ENCODE measurements around the gene PGA5. TPM values are rescaled to one million over a fixed set of nuclear protein-coding genes. Genes with fewer than 3 reads are reported as not detected.

The PGA5 gene
- total and polyA plus RNA-seq, 4 experiments from 2014 or later = not detected

GRCh38 chr11:61278001-61278470 is 37.1 kb downstream of the PGA5 start:
- Mint-ChIP-seq H3K4me1 (no peaks in the 10 kb centered on the region), H3K4me3 (no peak overlapping the region), H3K27ac (peak overlapping the region in 1 of 7 donors; percentile 22), H3K9me3 (peaks cover 0 to 2% (median 0%) of the 10 kb centered on the region in 8 donors), H3K27me3 (peaks cover 2 to 9% of the 10 kb centered on the region in 2 donors), H3K36me3 (no peaks in the 10 kb centered on the region)
- H3K27me3 ChIP-seq (ENCODE audit: insufficient read depth, low read length) = no peaks in the 10 kb centered on the region
- H3K4me3 ChIP-seq (ENCODE audit: low read length in 2 of 2) = no peak overlapping the region
- ChIA-PET CTCF (ENCODE audit: partially characterized antibody) (interaction anchor here (0.7 kb wide), 1 partner anchor 24 kb away, joined by 5 read pairs; no protein-coding TSS in a partner anchor), POLR2A (ENCODE audit: partially characterized antibody) (no interaction called here)
- no peaks in the 10 kb centered on the region for H3K9me3 ChIP-seq (ENCODE audit: control insufficient read depth in 1 of 2, low read length in 2 of 2)
- H3K4me1 ChIP-seq (ENCODE audit: insufficient read depth, low read length) = no peaks in the 10 kb centered on the region
- H3K36me3 ChIP-seq (ENCODE audit: insufficient read depth, low read length) = no peaks in the 10 kb centered on the region
- H3K27ac ChIP-seq (ENCODE audit: low read depth, low read length) = no peak overlapping the region
- intact Hi-C loops (cut with micrococcal nuclease) = no loop called here
- no peak for DNase-seq

GRCh38 chr11:61279934-61280659 is 39.1 kb downstream of the PGA5 start:
- Mint-ChIP-seq H3K9me3 (peaks cover 0 to 3% (median 0%) of the 10 kb centered on the region in 8 donors), H3K36me3 (no peaks in the 10 kb centered on the region), H3K27me3 (peaks cover 2 to 7% of the 10 kb centered on the region in 2 donors), H3K27ac (no peak overlapping the region), H3K4me3 (no peak overlapping the region), H3K4me1 (no peaks in the 10 kb centered on the region)
- Histone ChIP-seq H3K9me3 (ENCODE audit: control insufficient read depth in 1 of 2, low read length in 2 of 2) (no peaks in the 10 kb centered on the region), H3K27ac (ENCODE audit: low read depth, low read length) (no peak overlapping the region), H3K4me3 (ENCODE audit: low read length in 2 of 2) (no peak overlapping the region), H3K4me1 (ENCODE audit: insufficient read depth, low read length) (no peaks in the 10 kb centered on the region), H3K27me3 (ENCODE audit: insufficient read depth, low read length) (no peaks in the 10 kb centered on the region), H3K36me3 (ENCODE audit: insufficient read depth, low read length) (no peaks in the 10 kb centered on the region)
- ChIA-PET POLR2A (ENCODE audit: partially characterized antibody) (no interaction called here), CTCF (ENCODE audit: partially characterized antibody) (no interaction called here)
- no peak for DNase-seq
- intact Hi-C loops (cut with micrococcal nuclease) = no loop called here

- H3K4me3 ChIP-seq (ENCODE audit: low read length in 2 of 2) = no peak overlapping the region
- H3K4me1 ChIP-seq (ENCODE audit: insufficient read depth, low read length) = no peaks in the 10 kb centered on the region
- H3K27ac Mint-ChIP-seq = no peak overlapping the region
- ChIA-PET CTCF (ENCODE audit: partially characterized antibody) (no interaction called here), POLR2A (ENCODE audit: partially characterized antibody) (no interaction called here)
- H3K27me3 Mint-ChIP-seq = peaks cover 2 to 5% of the 10 kb centered on the region in 2 donors
- no peaks in the 10 kb centered on the region for H3K4me1 Mint-ChIP-seq
- H3K9me3 Mint-ChIP-seq = peaks cover 0 to 3% (median 0%) of the 10 kb centered on the region in 8 donors
- no peak for DNase-seq
- H3K4me3 Mint-ChIP-seq = no peak overlapping the region
- no peak overlapping the region for H3K27ac ChIP-seq (ENCODE audit: low read depth, low read length)
- no peaks in the 10 kb centered on the region for H3K9me3 ChIP-seq (ENCODE audit: control insufficient read depth in 1 of 2, low read length in 2 of 2)
- H3K27me3 ChIP-seq (ENCODE audit: insufficient read depth, low read length) = no peaks in the 10 kb centered on the region
- intact Hi-C loops (cut with micrococcal nuclease) = no loop called here
- H3K36me3 Mint-ChIP-seq = no peaks in the 10 kb centered on the region
- no peaks in the 10 kb centered on the region for H3K36me3 ChIP-seq (ENCODE audit: insufficient read depth, low read length)
These were observed 40.1 kb downstream of the PGA5 start for GRCh38 chr11:61280883-61281580.

DNA sequence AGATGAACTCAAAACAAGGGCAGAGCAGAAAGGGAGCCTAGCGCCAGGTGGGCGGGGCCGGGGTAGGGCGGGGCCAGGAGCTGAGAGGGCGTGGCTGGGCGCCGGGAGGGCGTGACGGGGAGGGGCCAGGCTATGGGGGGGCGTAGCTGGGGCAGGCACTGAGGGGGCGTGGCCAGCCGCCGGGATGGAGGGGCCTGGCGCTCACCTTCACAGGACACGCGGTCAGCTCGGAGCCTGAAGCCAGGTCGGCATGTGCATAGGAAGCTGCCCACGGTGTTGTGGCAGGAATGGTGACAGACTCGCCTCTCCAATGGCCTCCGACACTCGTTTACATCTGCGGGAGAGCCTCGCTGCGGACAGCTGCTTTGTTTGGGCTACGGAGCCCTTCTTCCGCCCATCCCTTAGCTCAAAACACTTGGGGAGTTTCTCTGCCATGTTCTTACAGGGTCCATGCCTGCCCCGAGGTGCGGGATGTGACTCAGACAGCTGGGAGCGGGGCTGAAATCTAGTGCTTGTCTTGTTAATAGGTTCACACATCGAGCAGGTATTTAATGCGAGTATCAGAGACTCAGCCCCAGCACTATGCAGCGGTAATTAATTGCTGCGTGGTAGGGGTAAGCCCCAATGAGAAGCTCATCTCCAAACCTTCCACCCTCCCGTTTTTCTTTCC is 40.7 kb downstream of the PGA5 start:
- H3K4me3 Mint-ChIP-seq = no peak overlapping the region
- peaks cover 0 to 3% (median 0%) of the 10 kb centered on the region in 8 donors for H3K9me3 Mint-ChIP-seq
- no peaks in the 10 kb centered on the region for H3K4me1 Mint-ChIP-seq
- H3K4me3 ChIP-seq (ENCODE audit: low read length in 2 of 2) = no peak overlapping the region
- no peak overlapping the region for H3K27ac Mint-ChIP-seq
- no peaks in the 10 kb centered on the region for H3K36me3 Mint-ChIP-seq
- DNase-seq = no peak
- H3K27me3 Mint-ChIP-seq = peaks cover 2 to 5% of the 10 kb centered on the region in 2 donors
- no peaks in the 10 kb centered on the region for H3K9me3 ChIP-seq (ENCODE audit: control insufficient read depth in 1 of 2, low read length in 2 of 2)
- H3K27ac ChIP-seq (ENCODE audit: low read depth, low read length) = no peak overlapping the region
- H3K36me3 ChIP-seq (ENCODE audit: insufficient read depth, low read length) = no peaks in the 10 kb centered on the region
- intact Hi-C loops (cut with micrococcal nuclease) = no loop called here
- H3K27me3 ChIP-seq (ENCODE audit: insufficient read depth, low read length) = no peaks in the 10 kb centered on the region
- POLR2A ChIA-PET (ENCODE audit: partially characterized antibody) = no interaction called here
- H3K4me1 ChIP-seq (ENCODE audit: insufficient read depth, low read length) = no peaks in the 10 kb centered on the region
- CTCF ChIA-PET (ENCODE audit: partially characterized antibody) = no interaction called here

GRCh38 chr11:61283613-61284012 is 42.6 kb downstream of the PGA5 start:
- no peak overlapping the region for H3K4me3 ChIP-seq (ENCODE audit: low read length in 2 of 2)
- peak overlapping the region in 1 of 7 donors; percentile 27 for H3K27ac Mint-ChIP-seq
- intact Hi-C loops (cut with micrococcal nuclease) = no loop called here

DNA sequence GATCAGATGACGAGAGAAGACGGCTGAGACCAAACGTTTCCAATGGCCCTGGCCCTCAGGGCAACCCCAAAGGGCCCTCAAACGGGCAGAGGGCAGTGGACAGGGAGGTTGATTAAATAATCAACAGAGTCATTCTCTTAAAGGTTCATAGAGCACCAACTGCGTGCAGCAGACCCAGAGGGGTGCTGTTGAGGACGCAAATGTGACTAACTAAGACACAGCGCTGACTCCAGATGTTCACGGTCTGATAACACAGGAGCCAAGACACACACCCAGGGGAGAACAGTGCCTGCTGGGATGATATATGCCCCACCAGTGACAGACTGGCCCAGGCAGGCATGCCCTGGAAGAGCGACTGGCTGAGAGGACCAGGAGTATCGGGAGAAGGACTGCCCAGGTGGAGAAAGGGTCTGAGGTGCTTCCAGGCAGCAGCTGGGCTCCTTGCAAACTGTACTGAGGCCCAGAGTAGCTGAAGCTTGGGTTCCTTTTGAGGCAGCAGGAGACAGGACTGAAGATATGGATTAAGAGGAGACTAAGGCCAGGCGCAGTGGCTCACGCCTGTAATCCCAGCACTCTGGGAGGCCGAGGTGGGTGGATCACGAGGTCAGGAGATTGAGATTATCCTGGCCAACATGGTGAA is 46.5 kb downstream of the PGA5 start:
- H3K27me3 ChIP-seq (ENCODE audit: insufficient read depth, low read length) = no peaks in the 10 kb centered on the region
- peak overlapping the region in 1 of 7 donors; percentile 63 for H3K27ac Mint-ChIP-seq
- H3K9me3 ChIP-seq (ENCODE audit: control insufficient read depth in 1 of 2, low read length in 2 of 2) = no peaks in the 10 kb centered on the region
- H3K27ac ChIP-seq (ENCODE audit: low read depth, low read length) = no peak overlapping the region
- peaks cover 3 to 7% of the 10 kb centered on the region in 2 donors for H3K27me3 Mint-ChIP-seq
- peaks cover 0 to 3% (median 1%) of the 10 kb centered on the region in 4 donors for H3K4me1 Mint-ChIP-seq
- H3K36me3 ChIP-seq (ENCODE audit: insufficient read depth, low read length) = no peaks in the 10 kb centered on the region
- no peaks in the 10 kb centered on the region for H3K36me3 Mint-ChIP-seq
- no peaks in the 10 kb centered on the region for H3K4me1 ChIP-seq (ENCODE audit: insufficient read depth, low read length)
- no peak for DNase-seq
- ChIA-PET POLR2A (ENCODE audit: partially characterized antibody) (no interaction called here), CTCF (ENCODE audit: partially characterized antibody) (interaction anchor here (0.7 kb wide), 1 partner anchor 160 kb away, joined by 4 read pairs; no protein-coding TSS in a partner anchor)
- H3K4me3 ChIP-seq (ENCODE audit: low read length in 2 of 2) = no peak overlapping the region
- H3K4me3 Mint-ChIP-seq = no peak overlapping the region
- intact Hi-C loops (cut with micrococcal nuclease) = no loop called here
- H3K9me3 Mint-ChIP-seq = peaks cover 0 to 3% (median 0%) of the 10 kb centered on the region in 8 donors

More at GRCh38 chr11:61283613-61284012, 42.6 kb downstream of the PGA5 start:
- Mint-ChIP-seq H3K4me1 (no peaks in the 10 kb centered on the region), H3K27me3 (peaks cover 3 to 4% of the 10 kb centered on the region in 2 donors), H3K9me3 (peaks cover 0 to 3% (median 0%) of the 10 kb centered on the region in 8 donors), H3K36me3 (no peaks in the 10 kb centered on the region), H3K4me3 (no peak overlapping the region)
- Histone ChIP-seq H3K27me3 (ENCODE audit: insufficient read depth, low read length) (no peaks in the 10 kb centered on the region), H3K9me3 (ENCODE audit: control insufficient read depth in 1 of 2, low read length in 2 of 2) (no peaks in the 10 kb centered on the region), H3K4me1 (ENCODE audit: insufficient read depth, low read length) (no peaks in the 10 kb centered on the region), H3K36me3 (ENCODE audit: insufficient read depth, low read length) (no peaks in the 10 kb centered on the region), H3K27ac (ENCODE audit: low read depth, low read length) (no peak overlapping the region)
- ChIA-PET POLR2A (ENCODE audit: partially characterized antibody) (no interaction called here), CTCF (ENCODE audit: partially characterized antibody) (no interaction called here)
- DNase-seq = no peak
